ENCODE results near the gene SAXO2.
"Not testable (repeated sequence)": the region's sequence is repeated elsewhere in the genome, so short reads cannot be mapped to it uniquely, and the experiment has no call there.

DNA sequence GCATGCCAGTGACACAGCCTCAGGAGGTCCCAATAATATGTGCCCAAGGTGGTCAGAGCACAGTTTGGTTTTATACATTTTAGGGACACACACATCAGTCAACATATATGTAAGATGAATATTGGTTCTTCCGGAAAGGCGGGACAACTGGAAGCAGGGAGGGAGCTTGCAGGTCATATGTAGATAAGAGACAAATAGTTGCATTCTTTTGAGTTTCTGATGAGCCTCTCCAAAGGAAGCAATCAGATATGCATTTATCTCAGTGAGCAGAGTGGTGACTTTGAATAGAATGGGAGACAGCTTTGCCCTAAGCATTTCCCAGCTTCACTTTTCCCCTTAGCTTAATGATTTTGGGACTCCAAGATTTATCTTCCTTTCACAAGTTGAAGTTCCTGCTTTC, 4.5 kb downstream of the SAXO2 start:
- TF ChIP-seq, protein P1, sequence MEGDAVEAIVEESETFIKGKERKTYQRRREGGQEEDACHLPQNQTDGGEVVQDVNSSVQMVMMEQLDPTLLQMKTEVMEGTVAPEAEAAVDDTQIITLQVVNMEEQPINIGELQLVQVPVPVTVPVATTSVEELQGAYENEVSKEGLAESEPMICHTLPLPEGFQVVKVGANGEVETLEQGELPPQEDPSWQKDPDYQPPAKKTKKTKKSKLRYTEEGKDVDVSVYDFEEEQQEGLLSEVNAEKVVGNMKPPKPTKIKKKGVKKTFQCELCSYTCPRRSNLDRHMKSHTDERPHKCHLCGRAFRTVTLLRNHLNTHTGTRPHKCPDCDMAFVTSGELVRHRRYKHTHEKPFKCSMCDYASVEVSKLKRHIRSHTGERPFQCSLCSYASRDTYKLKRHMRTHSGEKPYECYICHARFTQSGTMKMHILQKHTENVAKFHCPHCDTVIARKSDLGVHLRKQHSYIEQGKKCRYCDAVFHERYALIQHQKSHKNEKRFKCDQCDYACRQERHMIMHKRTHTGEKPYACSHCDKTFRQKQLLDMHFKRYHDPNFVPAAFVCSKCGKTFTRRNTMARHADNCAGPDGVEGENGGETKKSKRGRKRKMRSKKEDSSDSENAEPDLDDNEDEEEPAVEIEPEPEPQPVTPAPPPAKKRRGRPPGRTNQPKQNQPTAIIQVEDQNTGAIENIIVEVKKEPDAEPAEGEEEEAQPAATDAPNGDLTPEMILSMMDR (IDR thresholded peaks at IDR 0.05): not testable (repeated sequence)
- not testable (repeated sequence) for TF ChIP-seq EZH2 (IDR thresholded peaks at IDR 0.05; ENCODE audit: borderline replicate concordance, insufficient read depth, low read depth, low read length, poor library complexity, severe bottlenecking)
